SK-N-MC (cell line): ENCODE data around the gene ATAD3A.
"Not testable (repeated sequence)": the region's sequence is repeated elsewhere in the genome, so short reads cannot be mapped to it uniquely, and the experiment has no call there.

Source experiments
- EZH2 ChIP-seq: fragments of 200-600 bp; sonication (generic); IDR thresholded peaks from one replicate; pipeline ENCODE4 v1.6.1; 2017; ENCODE audit warnings: antibody characterized with exemption
- POLR2AphosphoS5 ChIP-seq: IDR thresholded peaks from 2 replicates; pipeline ENCODE4 v1.6.1; 2012; ENCODE audit warnings: mild to moderate bottlenecking, low read depth, low read length, borderline replicate concordance

- TF ChIP-seq POLR2AphosphoS5, EZH2: not testable (repeated sequence)
Observed at GRCh38 chr1:1505366-1505798, 6.6 kb upstream of the ATAD3A start.
